ENCODE results near the gene OLFML2A.

- TF ChIP-seq CTCF (IDR thresholded peaks at IDR 0.05) = no peak
- no peak for TF ChIP-seq EZH2 (IDR thresholded peaks at IDR 0.05; ENCODE audit: borderline replicate concordance, insufficient read depth, low read depth, low read length, poor library complexity, severe bottlenecking)
These were observed 77.9 kb downstream of the OLFML2A start for GRCh38 chr9:124854822-124855221.

Data from B cell (primary cell).